OCI-LY3 (cell line): ENCODE results near the gene FLNC.

Experiments used
- H2AFZ ChIP-seq: fragments of 200-600, 300-600 bp; shearing (Covaris generic); 2 replicates; pipeline ENCODE4 v1.6.0; 2014; ENCODE audit warnings: antibody characterized with exemption, low read depth, low read length
- H3K27ac ChIP-seq: fragments of 200-600, 300-600 bp; sonication (generic); 2 replicates; pipeline ENCODE4 v1.5.1; 2014; ENCODE audit warnings: mild to moderate bottlenecking, low read length, moderate library complexity, mixed read lengths
- H3K27me3 ChIP-seq: fragments of 200-600, 300-600 bp; sonication (generic); 2 replicates; pipeline ENCODE4 v1.6.1; 2014; ENCODE audit warnings: low read depth, low read length, mixed read lengths
- H3K36me3 ChIP-seq: fragments of 200-600, 300-600 bp; sonication (generic); replicated peaks from 2 replicates; pipeline ENCODE3; 2014; ENCODE audit warnings: low read depth, low read length, mixed read lengths
- H3K4me1 ChIP-seq: fragments of 300-600, 200-600 bp; sonication (generic); 2 replicates; pipeline ENCODE4 v1.6.1; 2014; ENCODE audit warnings: low read length, mixed read lengths
- H3K4me2 ChIP-seq: fragments of 200-600, 300-600 bp; sonication (generic); 2 replicates; pipeline ENCODE4 v1.6.1; 2014; ENCODE audit warnings: low read length, mixed read lengths
- H3K4me3 ChIP-seq: fragments of 300-600, 200-600 bp; sonication (generic); 2 replicates; pipeline ENCODE4 v1.5.1; 2014; ENCODE audit warnings: antibody characterized with exemption, mild to moderate bottlenecking, low read length, moderate library complexity
- H3K79me2 ChIP-seq: fragments of 300-600, 200-600 bp; shearing (Covaris generic); 2 replicates; pipeline ENCODE4 v1.6.1; 2014; ENCODE audit warnings: mild to moderate bottlenecking, low read length, mixed read lengths
- H3K9ac ChIP-seq: fragments of 300-600, 200-600 bp; shearing (Covaris generic); 2 replicates; pipeline ENCODE4 v1.6.0; 2014; ENCODE audit warnings: mild to moderate bottlenecking, low read length, moderate library complexity
- H3K9me3 ChIP-seq: fragments of 200-600, 300-600 bp; shearing (Covaris generic); 2 replicates; pipeline ENCODE4 v1.6.1; 2014; ENCODE audit warnings: low read length, mixed read lengths; ENCODE audit not compliant: insufficient read depth
- H4K20me1 ChIP-seq: fragments of 200-600, 300-600 bp; sonication (generic); 2 replicates; pipeline ENCODE4 v1.6.1; 2016; ENCODE audit warnings: low read length, mixed read lengths; ENCODE audit not compliant: insufficient read depth
- EZH2phosphoT487 ChIP-seq: fragments of 200-600 bp; shearing (Covaris generic); IDR thresholded peaks from 2 replicates; pipeline ENCODE4 v1.6.1; 2018; ENCODE audit warnings: antibody characterized with exemption, mixed run types, low read depth
- TF ChIP-seq, protein P1 (sequence below): fragments of 200-600, 300-600 bp; sonication (generic); IDR thresholded peaks from 2 replicates; pipeline ENCODE4 v1.5.1; 2014; ENCODE audit warnings: antibody characterized with exemption, low read length, low read depth

FLNC gene

DNA sequence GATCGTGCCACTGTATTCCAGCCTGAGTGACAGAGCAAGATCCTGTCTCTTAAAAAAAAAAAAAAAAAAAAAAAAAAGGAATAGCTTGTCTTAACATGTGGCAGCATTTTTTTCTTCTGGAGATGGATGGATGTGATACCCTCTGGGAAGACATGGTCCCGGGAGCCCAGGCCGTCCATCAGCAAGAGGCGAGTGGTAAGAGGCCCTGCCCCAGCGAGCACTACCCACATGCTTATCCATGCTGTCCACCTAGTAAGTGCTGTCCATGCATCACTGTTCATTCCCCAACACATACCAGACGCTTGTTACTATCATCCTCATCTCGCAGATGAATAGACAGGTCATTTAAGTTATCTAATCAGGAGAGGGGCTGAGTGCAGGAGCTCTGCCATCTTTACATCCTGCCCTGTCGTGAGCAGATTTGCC lies 45.3 kb downstream of the FLNC start:
- no peaks in the 10 kb centered on the region for H3K36me3 ChIP-seq
- no peak overlapping the region for H3K4me3 ChIP-seq
- H3K27me3 ChIP-seq: no peaks in the 10 kb centered on the region
- no peak overlapping the region for H3K27ac ChIP-seq
- H2AFZ ChIP-seq: no peak overlapping the region
- H3K4me1 ChIP-seq: no peaks in the 10 kb centered on the region
- TF ChIP-seq EZH2phosphoT487: no peak
- TF ChIP-seq, protein P1, sequence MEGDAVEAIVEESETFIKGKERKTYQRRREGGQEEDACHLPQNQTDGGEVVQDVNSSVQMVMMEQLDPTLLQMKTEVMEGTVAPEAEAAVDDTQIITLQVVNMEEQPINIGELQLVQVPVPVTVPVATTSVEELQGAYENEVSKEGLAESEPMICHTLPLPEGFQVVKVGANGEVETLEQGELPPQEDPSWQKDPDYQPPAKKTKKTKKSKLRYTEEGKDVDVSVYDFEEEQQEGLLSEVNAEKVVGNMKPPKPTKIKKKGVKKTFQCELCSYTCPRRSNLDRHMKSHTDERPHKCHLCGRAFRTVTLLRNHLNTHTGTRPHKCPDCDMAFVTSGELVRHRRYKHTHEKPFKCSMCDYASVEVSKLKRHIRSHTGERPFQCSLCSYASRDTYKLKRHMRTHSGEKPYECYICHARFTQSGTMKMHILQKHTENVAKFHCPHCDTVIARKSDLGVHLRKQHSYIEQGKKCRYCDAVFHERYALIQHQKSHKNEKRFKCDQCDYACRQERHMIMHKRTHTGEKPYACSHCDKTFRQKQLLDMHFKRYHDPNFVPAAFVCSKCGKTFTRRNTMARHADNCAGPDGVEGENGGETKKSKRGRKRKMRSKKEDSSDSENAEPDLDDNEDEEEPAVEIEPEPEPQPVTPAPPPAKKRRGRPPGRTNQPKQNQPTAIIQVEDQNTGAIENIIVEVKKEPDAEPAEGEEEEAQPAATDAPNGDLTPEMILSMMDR: no peak
- H3K79me2 ChIP-seq: no peaks in the 10 kb centered on the region
- no peaks in the 10 kb centered on the region for H3K9me3 ChIP-seq
- no peak overlapping the region for H3K4me2 ChIP-seq
- H4K20me1 ChIP-seq: no peaks in the 10 kb centered on the region
- H3K9ac ChIP-seq: no peak overlapping the region

DNA sequence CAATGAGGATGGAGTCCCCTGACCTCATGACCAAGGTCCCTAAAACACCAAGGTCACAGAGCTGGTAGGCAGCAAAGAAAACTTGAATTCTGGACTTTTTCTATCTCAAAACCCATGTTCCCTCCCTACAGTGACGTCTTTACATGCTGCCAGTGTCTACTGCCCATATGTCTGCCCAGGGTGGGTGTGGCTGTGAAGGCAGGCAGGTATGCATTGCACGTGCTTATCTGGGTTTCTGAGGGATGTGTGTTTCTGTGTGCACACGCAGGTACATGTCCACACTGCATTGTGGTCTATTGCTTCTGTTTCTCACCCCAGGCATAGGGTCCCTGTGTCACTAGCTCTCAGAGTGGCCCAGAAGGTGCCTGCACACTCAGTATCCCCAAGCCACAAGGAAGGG lies 45.9 kb downstream of the FLNC start:
- H3K4me2 ChIP-seq: no peak overlapping the region
- no peaks in the 10 kb centered on the region for H3K4me1 ChIP-seq
- TF ChIP-seq, protein P1: no peak
- no peak for TF ChIP-seq EZH2phosphoT487
- no peak overlapping the region for H3K9ac ChIP-seq
- H3K9me3 ChIP-seq: no peaks in the 10 kb centered on the region
- no peaks in the 10 kb centered on the region for H4K20me1 ChIP-seq
- H3K27ac ChIP-seq: no peak overlapping the region
- H2AFZ ChIP-seq: no peak overlapping the region
- no peak overlapping the region for H3K4me3 ChIP-seq
- H3K79me2 ChIP-seq: no peaks in the 10 kb centered on the region
- H3K27me3 ChIP-seq: no peaks in the 10 kb centered on the region
- no peaks in the 10 kb centered on the region for H3K36me3 ChIP-seq

DNA sequence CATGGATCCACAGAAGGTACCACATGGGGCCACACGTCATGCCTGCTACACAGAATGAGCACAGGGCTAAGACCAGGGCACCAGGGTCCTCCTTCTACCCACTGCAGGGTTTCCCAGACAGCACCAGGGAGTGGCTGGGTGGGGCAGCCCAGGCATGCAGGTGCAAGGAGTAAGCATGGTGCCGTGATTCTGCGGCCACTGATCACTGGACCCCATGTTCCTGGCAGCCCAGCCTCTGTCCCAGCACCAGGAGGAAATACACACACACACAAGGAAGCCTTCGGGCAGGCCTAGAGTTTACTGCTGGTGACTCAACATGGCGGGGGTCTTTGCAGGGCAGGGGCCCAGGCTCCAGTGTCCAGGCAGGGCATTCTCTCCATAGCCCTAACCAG lies 46.4 kb downstream of the FLNC start:
- Histone ChIP-seq H3K4me1 (no peaks in the 10 kb centered on the region), H3K4me3 (no peak overlapping the region), H4K20me1 (no peaks in the 10 kb centered on the region), H3K79me2 (no peaks in the 10 kb centered on the region), H3K9me3 (no peaks in the 10 kb centered on the region), H3K4me2 (no peak overlapping the region), H3K27me3 (no peaks in the 10 kb centered on the region), H3K27ac (no peak overlapping the region), H2AFZ (no peak overlapping the region), H3K9ac (no peak overlapping the region), H3K36me3 (no peaks in the 10 kb centered on the region)
- TF ChIP-seq EZH2phosphoT487: no peak
- TF ChIP-seq, protein P1: no peak

DNA sequence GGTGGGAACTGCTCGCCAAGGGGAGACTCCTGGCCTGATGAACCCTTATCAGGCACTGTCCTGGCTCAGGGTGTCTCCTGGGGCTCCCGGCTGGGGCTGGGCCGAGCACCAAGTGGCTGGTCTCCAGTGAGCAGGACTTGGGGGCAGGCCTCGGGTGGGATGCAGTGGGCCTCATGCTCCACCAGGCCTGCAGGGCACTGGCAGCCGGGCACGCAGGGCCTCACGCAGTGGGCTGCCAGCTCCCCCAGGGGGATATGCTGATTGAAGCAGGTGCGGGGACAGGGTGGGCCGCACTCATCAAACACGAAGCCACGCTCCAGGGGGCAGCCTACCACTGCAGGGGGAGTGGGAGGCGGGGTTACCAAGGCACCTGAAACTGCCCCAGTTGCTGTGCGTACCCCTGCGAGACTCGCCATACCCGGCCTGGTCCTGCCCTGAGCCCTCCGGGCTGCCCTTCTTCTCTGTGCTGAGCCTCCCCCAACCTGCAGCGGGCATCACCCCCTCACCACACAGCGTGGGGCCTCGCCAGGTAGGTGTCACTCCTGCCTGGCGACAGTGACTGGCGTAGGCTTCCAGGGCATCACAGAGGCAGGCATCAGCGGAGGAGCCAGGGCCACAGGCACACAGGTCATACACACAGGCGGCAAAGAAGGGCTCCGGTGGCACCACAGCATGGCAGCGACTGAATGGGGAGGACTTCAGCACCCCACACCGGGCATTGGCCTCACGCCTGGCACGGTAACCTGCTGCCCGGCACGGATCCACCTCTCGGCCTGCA lies 47.0 kb downstream of the FLNC start:
- H3K4me2 ChIP-seq: no peak overlapping the region
- H3K36me3 ChIP-seq: no peaks in the 10 kb centered on the region
- H3K4me3 ChIP-seq: no peak overlapping the region
- H3K9me3 ChIP-seq: no peaks in the 10 kb centered on the region
- no peaks in the 10 kb centered on the region for H3K79me2 ChIP-seq
- no peak for TF ChIP-seq EZH2phosphoT487
- TF ChIP-seq, protein P1: no peak
- H3K4me1 ChIP-seq: no peaks in the 10 kb centered on the region
- H3K9ac ChIP-seq: no peak overlapping the region
- H4K20me1 ChIP-seq: no peaks in the 10 kb centered on the region
- H3K27me3 ChIP-seq: no peaks in the 10 kb centered on the region
- no peak overlapping the region for H3K27ac ChIP-seq
- H2AFZ ChIP-seq: no peak overlapping the region
